GM12872 (cell line): ENCODE measurements around the gene BEND7.

ENCODE experiments used
- CTCF ChIP-seq: IDR thresholded peaks from 3 replicates; pipeline ENCODE4 v1.5.1; 2011; ENCODE audit warnings: low read depth, mild to moderate bottlenecking, low read length, moderate library complexity; ENCODE audit not compliant: insufficient read depth

BEND7 gene

GRCh38 chr10:13402021-13402420, 126.8 kb downstream of the BEND7 start:
- TF ChIP-seq CTCF: no peak

GRCh38 chr10:13401142-13401541, 127.7 kb downstream of the BEND7 start:
- no peak for TF ChIP-seq CTCF

GRCh38 chr10:13400196-13400965, 128.4 kb downstream of the BEND7 start:
- no peak for TF ChIP-seq CTCF

GRCh38 chr10:13399752-13400151, 129.1 kb downstream of the BEND7 start:
- TF ChIP-seq CTCF: no peak

GRCh38 chr10:13399236-13399635, 129.6 kb downstream of the BEND7 start:
- no peak for TF ChIP-seq CTCF

GRCh38 chr10:13397052-13397451, 131.8 kb downstream of the BEND7 start:
- no peak for TF ChIP-seq CTCF

- no peak for TF ChIP-seq CTCF
These were observed 132.4 kb downstream of the BEND7 start for GRCh38 chr10:13396369-13396768.

GRCh38 chr10:13395540-13395939, 133.3 kb downstream of the BEND7 start:
- TF ChIP-seq CTCF: no peak
